HL-60 (cell line): ENCODE data around the gene SLC27A2.

Experiments
- CTCF ChIP-seq: IDR thresholded peaks from one replicate; pipeline ENCODE4 v1.5.1; 2011; ENCODE audit warnings: low read length, control low read depth, inconsistent platforms; ENCODE audit not compliant: insufficient read depth
- GABPA ChIP-seq: IDR thresholded peaks from 2 replicates; pipeline ENCODE4 v1.6.1; 2012; ENCODE audit warnings: low read depth
- POLR2AphosphoS5 ChIP-seq: IDR thresholded peaks from 2 replicates; pipeline ENCODE4 v1.6.1; 2012; ENCODE audit warnings: low read depth
- REST ChIP-seq: IDR thresholded peaks from 2 replicates; pipeline ENCODE4 v1.6.1; 2012; ENCODE audit warnings: low read depth; ENCODE audit not compliant: insufficient replicate concordance
- SPI1 ChIP-seq: IDR thresholded peaks from 2 replicates; pipeline ENCODE4 v1.6.1; 2012; ENCODE audit warnings: low read depth, mild to moderate bottlenecking, borderline replicate concordance

- TF ChIP-seq CTCF (no peak), POLR2AphosphoS5 (no peak), REST (no peak), SPI1 (no peak), GABPA (no peak)
These were observed 45.1 kb downstream of the SLC27A2 start for GRCh38 chr15:50227076-50227475.
